ENCODE measurements around the gene LMNA.
"Not testable (repeated sequence)": the region's sequence is repeated elsewhere in the genome, so short reads cannot be mapped to it uniquely, and the experiment has no call there.

LMNA gene

DNA sequence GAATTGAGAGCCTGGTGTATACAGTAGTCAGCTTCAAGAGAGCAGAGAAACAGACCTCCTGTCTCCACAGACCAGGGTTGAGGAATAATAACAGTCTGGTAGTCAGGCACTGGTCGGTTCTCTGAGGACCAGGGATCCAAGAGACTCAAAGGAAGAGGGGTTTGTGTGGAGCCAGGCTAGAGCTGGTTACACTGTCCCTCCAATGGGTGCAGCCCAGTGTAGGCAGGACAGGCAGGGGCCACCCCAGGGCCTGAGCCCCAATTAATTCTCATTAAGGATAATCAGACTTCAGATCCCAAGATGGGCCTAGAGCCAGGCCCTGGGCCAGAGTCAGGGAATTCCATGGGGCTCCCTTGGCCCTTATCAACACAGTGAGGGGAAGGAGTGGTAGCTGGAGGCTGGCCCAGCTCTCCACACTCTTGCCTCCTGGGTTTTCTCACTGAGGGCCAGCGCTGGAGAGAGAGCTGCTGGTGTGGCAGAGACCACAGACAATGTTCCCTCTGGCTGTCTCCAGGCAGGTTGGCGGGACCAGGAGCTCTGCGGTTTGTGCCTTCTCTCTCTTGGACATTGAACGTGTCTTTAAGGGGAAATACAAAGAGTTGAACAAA, 48.0 kb downstream of the LMNA start:
- no peak for DNase-seq (ENCODE audit: low read depth, low spot score)

DNA sequence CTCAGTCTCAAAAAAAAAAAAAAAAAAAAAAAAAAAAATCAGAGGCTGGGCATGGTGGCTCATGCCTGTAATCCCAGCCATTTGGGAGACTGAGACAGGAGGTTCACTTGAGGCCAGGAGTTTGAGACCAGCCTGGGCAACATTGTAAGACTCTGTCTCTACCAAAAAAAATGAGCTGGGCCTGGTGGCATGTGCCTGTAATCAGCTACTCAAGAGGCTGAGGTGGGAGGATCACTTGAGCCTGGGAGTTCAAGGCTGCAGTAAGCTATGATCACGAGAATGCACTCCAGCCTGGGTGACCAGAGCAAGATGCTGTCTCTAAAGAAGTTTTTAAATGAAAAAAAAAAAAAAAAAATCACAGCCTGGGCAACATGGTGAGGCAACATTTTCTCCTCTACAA, 49.2 kb downstream of the LMNA start:
- DNase-seq (ENCODE audit: low read depth, low spot score): no peak

- DNase-seq (ENCODE audit: low read depth, low spot score): no peak
Measured at GRCh38 chr1:156164125-156164831, 49.8 kb downstream of the LMNA start.

GRCh38 chr1:156165083-156165482, 50.6 kb downstream of the LMNA start:
- no peak for DNase-seq (ENCODE audit: low read depth, low spot score)

DNA sequence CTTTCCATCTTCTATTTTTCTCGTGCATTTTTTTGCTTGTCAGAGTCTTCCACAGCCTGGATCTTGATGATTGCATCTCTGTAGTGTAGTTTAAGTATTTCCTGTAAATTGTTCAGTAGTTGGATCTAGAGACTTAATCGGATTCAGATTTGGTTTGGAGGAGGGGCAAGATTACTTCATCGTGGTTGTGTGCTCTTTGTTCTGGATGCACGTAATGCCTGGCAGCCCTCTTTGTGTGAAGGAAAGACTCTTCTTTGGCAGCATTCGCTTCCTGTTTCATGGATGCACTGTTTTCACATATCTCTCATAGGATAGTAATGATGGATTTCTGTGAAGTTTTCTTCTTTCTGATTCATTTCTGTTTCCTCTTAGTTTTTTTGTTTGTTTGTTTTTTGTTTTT, 53.0 kb downstream of the LMNA start:
- no peak for DNase-seq (ENCODE audit: low read depth, low spot score)

DNA sequence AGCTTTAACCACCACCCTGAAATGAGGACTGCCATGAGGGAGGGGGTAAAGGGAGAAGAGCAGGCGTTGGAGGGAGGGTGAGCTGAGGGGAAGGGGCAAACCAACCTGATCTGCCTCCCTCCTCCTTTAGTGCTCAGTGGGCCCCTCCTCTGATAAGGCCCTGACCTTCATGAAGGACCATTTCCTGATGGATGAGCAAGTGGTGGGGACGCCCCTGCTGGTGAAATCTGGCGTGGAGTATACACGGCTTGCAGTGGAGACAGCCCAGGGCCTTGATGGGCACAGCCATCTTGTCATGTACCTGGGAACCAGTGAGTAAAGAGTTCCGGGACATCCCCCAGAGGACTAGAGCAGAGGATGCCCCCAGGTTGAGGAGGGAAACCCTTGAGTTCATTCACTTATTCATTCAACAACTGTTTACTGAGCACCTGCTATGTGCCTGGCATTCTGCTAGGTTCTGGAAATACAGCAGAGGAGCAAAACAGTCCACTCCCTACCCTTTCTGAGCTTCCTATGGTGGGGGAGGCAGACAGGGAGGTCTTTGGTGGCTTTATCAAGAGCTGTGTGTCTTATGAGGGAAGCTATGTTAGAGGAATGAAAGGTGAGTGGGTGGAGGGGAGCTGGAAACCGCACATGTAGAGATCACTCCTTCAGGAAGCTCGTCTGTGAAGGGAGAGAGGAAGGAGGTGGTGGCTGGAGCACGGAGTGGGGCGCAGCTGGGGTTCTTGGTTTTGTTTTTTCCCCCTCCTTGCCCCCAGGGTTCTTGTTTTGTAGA, 58.4 kb downstream of the LMNA start:
- DNase-seq (ENCODE audit: low read depth, low spot score): no peak

DNA sequence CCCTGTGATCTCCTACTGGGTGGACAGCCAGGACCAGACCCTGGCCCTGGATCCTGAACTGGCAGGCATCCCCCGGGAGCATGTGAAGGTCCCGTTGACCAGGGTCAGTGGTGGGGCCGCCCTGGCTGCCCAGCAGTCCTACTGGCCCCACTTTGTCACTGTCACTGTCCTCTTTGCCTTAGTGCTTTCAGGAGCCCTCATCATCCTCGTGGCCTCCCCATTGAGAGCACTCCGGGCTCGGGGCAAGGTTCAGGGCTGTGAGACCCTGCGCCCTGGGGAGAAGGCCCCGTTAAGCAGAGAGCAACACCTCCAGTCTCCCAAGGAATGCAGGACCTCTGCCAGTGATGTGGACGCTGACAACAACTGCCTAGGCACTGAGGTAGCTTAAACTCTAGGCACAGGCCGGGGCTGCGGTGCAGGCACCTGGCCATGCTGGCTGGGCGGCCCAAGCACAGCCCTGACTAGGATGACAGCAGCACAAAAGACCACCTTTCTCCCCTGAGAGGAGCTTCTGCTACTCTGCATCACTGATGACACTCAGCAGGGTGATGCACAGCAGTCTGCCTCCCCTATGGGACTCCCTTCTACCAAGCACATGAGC, 62.2 kb downstream of the LMNA start:
- no peak for DNase-seq (ENCODE audit: low read depth, low spot score)

DNA sequence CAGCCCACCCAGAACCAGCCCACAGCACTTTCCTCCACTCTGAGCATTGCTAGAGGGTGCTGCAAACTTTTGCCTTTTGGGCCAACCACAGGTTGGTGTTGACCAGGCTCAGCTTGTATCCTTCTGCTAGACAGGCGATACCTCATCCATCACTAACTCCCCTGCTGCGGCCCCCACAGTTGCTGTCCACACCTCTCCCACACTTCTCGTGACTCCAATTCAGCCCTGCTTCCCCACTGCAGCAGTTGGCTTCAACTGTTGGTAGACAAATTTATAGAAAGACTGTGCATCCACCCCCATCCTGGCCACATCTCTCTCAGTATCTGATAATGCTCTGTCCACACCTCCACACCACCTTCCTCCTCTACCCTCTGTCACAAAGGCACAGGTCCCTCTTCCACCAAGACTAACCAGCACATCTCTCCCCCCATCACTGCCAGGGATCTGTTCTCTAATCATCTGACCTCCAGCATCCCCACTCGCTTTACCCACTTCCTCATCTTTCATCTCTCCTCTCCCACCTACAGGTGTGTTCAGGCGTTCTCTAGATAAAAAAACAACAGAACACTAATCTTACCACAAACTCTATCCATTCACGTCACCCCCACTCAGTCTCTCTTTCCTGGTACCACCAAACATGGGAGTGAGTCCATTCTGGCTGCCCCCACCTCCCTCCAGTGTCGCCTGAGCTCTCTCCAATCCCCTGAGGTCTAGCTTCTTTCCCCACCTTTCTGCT, 63.6 kb downstream of the LMNA start:
- DNase-seq (ENCODE audit: low read depth, low spot score): no peak

DNA sequence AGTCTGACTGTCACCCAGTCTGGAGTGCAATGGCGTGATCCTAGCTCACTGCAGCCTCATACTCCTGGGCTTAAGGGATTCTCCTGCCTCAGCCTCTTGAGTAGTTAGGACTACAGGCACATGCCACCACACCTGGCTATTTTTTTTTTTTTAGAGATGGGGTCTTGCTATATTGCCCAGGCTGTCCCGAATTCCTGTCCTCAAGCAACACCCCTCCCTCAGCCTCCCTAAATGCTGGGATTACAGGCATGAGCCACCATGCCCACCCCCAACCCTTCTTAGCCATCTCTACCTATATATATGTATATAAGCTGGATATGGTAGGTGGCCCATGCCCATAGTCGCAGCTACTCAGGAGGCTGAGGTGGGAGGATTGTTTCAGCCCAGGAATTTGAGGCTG, 66.0 kb downstream of the LMNA start:
- no peak for DNase-seq (ENCODE audit: low read depth, low spot score)

- not testable (repeated sequence) for DNase-seq (ENCODE audit: low read depth, low spot score)
Measured at GRCh38 chr1:156181391-156181924, 66.9 kb downstream of the LMNA start.

DNA sequence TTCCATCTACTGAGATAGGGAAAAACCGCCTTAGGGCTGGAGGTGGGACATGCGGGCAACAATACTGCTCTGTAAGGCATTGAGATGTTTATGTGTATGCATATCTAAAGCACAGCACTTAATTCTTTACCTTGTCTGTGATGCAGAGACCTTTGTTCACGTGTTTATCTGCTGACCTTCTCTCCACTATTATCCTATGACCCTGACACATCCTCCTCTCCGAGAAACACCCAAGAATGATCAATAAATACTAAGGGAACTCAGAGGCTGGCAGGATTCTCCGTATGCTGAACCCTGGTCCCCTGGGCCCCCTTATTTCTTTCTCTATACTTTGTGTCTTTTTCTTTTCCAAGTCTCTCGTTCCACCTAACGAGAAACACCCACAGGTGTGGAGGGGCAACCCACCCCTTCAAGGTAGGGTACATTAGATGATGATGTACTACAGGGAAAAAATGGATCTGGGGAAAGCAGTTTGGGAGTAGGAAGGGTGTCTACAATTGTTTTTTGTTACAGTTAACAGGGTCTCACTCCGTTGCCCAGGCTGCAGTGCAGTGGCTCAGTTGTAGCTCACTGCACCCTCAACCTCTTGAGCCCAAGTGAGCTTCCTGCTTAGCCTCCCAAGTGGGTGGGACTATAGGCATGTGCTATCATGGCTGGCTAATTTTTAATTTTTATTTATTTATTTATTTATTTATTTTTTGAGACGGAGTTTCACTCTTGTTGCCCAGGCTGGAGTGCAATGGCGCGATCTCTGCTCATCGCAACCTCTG, 67.7 kb downstream of the LMNA start:
- not testable (repeated sequence) for DNase-seq (ENCODE audit: low read depth, low spot score)

DNA sequence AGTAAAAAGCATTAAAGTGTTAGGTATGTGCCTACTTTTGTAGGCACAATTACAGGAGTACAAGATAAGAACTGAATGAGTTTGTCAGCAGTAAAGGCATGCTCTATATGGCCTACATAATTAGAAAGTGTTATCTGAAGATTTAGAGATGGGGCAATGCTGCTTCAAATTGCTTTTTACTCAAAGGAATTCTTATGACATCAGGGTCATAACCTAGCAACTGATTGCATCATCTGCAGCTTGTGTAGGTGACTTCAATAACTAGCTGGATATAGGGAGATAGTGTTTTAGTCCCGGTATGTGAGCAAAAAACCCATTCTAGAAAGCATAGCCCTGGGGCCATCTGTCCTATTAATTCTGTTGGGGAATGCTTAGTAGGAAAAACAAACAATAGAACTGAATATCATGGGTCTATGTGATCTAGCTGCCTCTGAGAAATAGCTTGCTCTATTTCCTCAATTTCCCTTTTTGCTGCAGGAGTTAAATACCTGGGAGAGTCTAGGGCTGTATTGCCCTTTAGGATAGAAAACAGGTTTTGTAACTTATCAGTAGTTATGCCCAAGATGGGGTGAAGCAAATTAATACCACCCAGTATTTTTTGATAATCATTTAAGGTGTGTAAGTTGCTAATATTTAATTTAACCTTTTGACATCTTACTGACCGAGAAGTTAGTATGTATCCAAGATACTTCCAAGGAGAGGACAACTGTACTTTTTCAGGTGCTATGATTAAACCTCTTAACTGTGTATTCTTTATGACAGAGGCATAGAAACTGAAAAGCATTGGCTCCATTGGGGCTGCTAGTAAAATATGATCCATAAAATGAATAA, 72.1 kb downstream of the LMNA start:
- DNase-seq (ENCODE audit: low read depth, low spot score): not testable (repeated sequence)
